ENCODE data around the gene SCUBE1.

DNA sequence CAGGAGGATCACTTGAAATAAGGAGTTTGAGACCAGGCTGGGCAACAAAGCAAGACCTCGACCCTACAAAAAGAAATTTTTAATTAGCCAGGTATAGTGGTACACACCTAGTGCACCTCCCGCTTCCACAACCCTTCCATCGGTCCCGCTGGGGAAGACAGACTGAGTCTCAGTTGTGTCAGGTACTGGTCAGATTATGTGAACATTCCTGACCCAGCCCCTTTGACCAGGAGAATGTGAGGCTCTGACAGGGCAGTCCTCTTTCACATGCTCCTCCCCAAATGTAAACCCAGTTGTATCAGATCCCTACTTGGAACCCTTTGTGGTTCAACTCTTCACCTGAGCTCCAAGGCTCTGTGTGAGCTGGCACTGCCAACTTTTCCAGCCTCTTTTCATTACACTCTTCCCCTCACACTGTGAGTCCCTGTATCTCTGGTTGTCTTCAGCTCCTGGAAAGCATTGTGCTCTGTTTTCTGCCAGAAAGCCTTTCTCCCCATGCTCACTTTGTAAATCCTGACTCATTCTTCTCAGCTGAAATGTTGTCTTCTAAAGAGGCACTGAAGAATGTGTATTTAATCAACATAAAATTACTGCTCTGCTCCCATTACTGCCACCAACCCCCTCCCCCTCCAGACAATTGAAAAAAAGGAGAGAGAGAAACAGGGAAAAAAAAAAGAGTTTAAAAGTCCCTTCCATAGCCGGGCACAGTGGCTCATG is 154.2 kb downstream of the SCUBE1 start:
- no peak for TF ChIP-seq POLR2AphosphoS5 (IDR thresholded peaks at IDR 0.05; ENCODE audit: borderline replicate concordance, low read depth, low read length)
- TF ChIP-seq EZH2 (IDR thresholded peaks at IDR 0.05): no peak
